Endometrial microvascular endothelial cells (primary cell): ENCODE results near the gene MAGI1. TPM values are rescaled to one million over a fixed set of nuclear protein-coding genes. Genes with fewer than 3 reads are reported as not detected.
"Not testable (repeated sequence)": the region's sequence is repeated elsewhere in the genome, so short reads cannot be mapped to it uniquely, and the experiment has no call there.

ENCODE experiments used
- in situ Hi-C: cut with HindIII; loops from 2 replicates; pipeline ENCODE4 v1.10.0; 2017; ENCODE audit warnings: low sequenced_read_pairs, low pct_unique_long_range_greater_than_20kb; ENCODE audit errors: inconsistent ontology term
- total RNA-seq: library from RNA; depleted of rRNA; stranded (reverse); fragments of >200 nt; gene quantifications from one replicate; pipeline ENCODE4 v1.2.3, GENCODE V29; 2015; ENCODE audit errors: inconsistent ontology term

MAGI1 gene
- total RNA-seq, 1 donor from 2014 or later: 9.1 TPM

- in situ Hi-C loops: no loop called here
These were observed 167.2 kb downstream of the MAGI1 start for GRCh38 chr3:65871305-65872141.

DNA sequence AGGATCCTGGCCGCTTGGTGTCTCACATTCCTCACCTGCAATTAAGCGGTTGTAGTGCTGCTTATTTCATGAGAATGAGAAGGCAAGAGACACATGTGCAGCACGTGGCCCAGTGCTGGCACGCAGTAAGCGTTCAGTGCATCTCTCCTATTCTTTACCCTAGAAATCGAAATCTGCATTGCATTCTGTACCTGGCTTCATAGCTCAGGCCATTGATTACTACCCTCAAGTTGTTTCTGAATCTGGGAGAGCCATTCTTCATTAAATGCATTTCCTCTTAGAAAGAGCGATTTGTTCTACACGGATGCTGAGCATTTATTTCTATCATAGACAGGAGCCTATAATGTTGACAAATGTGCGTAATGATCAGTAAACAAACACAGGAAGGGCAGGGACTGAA lies 168.9 kb downstream of the MAGI1 start:
- in situ Hi-C loops: no loop called here

DNA sequence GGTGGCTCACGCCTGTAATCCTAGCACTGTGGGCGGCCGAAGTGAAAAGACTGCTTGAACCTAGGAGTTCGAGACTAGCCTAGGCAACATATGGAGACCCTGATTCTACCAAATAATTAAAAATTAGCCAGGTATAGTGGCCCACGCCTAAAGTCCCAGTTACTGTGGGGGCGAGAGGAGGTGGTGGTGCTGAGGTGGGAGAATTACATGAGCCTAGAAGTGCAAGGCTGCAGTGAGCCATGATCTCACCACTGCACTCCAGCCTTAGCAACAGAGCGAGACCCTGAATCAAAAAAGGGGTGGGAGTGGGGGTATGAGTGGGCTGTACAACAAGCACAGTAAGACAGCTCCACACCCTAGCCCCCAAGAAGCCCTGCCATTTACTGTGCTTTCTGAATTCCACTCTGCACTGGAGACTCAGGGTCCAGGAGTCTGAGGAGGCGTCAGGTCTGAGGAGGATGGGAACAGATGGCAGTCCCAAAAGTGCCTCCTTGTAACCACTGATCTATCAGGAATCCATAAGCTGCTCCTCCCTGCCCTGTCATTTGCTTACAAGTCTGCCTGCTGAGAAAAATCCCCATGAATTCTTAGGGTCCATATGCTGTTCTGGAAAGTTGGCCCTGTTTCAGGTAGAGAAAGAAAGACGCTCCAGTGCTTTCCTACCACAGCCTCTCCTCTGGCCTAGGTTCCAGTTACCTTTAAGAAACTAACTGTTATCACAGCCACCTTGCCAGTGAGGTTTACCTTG lies 171.1 kb downstream of the MAGI1 start:
- in situ Hi-C loops: no loop called here

DNA sequence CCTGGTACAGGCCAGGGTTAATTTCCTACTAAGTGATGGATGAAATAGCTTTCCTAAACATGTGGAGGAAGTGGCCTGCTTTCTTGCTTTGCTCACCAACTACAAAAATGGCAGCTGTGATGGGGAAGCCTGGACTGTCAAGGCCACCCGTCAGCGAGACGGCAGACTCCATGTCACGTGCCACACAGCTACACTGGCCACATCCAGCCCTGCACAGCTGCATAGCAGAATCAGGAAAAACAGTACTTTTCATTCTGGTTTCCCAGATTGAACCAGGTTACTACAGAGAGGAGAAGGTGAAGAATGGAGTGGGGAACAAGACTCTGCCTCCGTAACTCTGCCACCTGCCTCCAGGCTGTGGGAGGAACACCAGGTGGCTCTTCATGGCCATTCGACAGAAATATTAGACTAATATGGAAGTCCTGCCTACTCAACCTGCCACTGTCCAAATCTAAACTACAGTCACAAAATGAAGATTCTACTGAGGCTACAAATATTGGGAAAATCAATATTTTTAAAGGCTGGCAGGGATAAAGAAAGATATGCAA lies 174.3 kb downstream of the MAGI1 start:
- in situ Hi-C loops: no loop called here

- in situ Hi-C loops: no loop called here
These were observed 177.0 kb downstream of the MAGI1 start for GRCh38 chr3:65861718-65862117.

GRCh38 chr3:65859612-65860011 lies 179.1 kb downstream of the MAGI1 start:
- in situ Hi-C loops: not testable (repeated sequence)

DNA sequence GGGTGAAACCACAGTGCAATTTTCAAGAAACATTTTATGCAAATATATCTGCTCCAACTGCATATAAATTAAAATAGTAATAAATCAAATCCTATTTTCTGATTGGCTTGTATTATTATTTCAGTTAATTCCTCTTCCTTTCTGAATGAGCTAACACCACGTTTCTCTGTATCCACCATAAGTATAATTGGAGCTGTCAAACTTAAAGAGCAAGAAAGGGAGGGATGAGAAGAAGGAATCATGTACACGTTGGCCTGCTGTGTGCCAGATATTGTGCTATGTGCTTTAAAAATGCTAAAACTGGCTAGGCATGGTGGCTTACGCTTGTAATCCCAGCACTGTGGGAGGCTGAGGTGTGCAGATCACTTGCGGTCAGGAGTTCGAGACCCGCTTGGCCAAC lies 180.0 kb downstream of the MAGI1 start:
- in situ Hi-C loops: no loop called here

- in situ Hi-C loops: no loop called here
These were observed 181.4 kb downstream of the MAGI1 start for GRCh38 chr3:65857327-65857726.

DNA sequence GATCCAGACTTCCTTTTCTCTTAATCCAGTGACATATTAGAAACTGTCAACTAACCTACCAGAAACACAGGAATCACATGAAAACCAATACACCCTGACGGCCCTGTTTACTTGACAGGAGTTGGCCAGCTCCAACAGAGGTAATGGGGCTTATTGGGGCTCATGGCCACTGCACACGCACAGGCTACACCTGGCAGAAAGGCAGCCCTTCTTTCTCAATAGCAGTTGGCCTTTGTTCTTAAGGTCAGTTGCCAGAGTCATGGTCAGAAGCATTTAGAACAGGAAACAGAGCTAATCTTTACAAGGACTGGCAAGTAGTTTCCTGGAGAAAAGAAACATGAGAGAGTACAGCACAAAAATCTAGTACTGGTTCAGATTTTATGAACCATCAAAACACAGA lies 181.8 kb downstream of the MAGI1 start:
- in situ Hi-C loops: no loop called here

- in situ Hi-C loops: no loop called here
These were observed 183.2 kb downstream of the MAGI1 start for GRCh38 chr3:65855370-65856100.

- in situ Hi-C loops: no loop called here
These were observed 184.0 kb downstream of the MAGI1 start for GRCh38 chr3:65854606-65855304.

GRCh38 chr3:65851827-65852226 lies 186.9 kb downstream of the MAGI1 start:
- in situ Hi-C loops: no loop called here

- in situ Hi-C loops: no loop called here
These were observed 188.5 kb downstream of the MAGI1 start for GRCh38 chr3:65850261-65850660.

GRCh38 chr3:65848024-65848423 lies 190.7 kb downstream of the MAGI1 start:
- in situ Hi-C loops: no loop called here

DNA sequence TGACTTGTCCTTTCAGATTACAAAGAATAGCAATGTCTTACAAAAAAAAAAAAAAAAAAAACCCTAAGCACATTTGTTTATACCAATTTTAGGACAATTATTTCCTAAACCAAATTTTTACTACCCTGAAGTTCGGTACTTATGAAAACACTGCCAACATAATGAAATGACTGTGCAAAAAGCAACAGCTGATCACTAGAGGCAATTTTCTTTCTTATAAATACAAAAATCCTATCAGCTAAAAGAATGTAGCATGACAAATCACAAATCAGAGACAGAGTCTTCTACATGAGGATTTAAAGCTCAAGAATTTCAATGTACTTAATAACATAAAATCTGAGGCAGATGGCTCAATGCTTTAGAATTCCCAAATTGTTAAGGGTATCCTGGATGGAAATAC lies 191.8 kb downstream of the MAGI1 start:
- in situ Hi-C loops: no loop called here

DNA sequence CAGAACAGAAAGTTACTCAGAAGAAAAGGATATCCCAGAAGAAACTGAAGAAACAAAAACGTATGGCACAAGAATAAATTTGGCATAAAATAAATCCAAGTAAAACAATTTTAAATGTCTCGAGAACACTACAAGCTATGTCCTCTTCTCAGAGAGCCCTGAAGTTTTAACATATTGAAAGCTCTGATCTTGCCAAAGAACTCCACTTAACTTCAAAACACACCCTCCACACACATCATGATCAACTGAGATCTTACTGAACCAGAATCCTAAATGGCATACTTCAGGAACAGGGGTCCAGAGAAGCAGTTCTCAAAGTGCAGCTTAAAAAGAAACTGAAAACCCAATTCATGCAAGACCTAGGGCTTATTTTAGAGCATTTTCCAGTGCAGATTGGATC lies 194.3 kb downstream of the MAGI1 start:
- in situ Hi-C loops: no loop called here

- in situ Hi-C loops: no loop called here
These were observed 195.0 kb downstream of the MAGI1 start for GRCh38 chr3:65843732-65844131.

DNA sequence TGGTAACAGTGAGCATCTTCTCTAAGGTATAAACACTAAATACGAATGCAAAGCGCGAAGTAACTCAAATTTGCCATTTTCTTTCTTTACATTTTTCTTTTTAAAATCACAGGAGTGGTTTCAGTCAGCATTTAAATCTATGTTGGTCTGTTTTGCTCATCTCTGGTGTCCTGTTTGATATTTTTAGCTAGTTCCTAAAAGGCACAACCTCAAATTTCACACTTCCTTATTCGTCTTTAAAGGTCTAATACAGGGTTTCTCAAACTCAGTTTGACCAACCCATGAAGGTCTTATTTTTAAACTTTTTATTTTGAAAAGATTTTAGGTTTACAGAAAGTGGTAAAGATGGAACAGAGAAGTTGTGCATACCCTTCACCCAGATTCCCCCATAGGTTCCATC lies 201.1 kb downstream of the MAGI1 start:
- in situ Hi-C loops: no loop called here

- in situ Hi-C loops: no loop called here
These were observed 202.7 kb downstream of the MAGI1 start for GRCh38 chr3:65836047-65836446.
